Glomerular visceral epithelial cell (primary cell): ENCODE measurements around the gene NAV3.
A peak's percentile ranks its signal among the peaks of the same experiment; 100 is the strongest.

Experiments used
- DNase-seq: peaks from one replicate; pipeline ENCODE4 v3.0.0-alpha.2; 2016; ENCODE audit errors: extremely low spot score

NAV3 gene

DNA sequence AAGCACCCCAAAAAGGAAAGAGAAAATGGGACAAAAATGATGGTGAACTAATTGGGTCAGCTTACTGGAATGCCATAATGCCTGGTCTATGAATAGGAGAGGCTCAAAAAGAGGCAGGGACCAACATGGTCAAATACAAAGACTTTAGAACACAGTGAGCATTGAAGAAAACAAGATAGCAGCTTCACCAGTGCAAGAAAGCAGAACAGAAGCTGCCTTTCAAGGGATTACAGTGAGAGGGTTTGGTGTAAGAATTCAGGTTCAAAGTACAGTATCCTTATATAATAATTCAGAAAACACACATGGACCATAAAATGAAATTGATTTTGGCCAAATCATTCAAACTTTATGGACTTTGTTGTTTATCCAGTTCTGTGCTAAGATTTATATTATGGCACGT lies 162.1 kb downstream of the NAV3 start:
- DNase-seq, result no peak

DNA sequence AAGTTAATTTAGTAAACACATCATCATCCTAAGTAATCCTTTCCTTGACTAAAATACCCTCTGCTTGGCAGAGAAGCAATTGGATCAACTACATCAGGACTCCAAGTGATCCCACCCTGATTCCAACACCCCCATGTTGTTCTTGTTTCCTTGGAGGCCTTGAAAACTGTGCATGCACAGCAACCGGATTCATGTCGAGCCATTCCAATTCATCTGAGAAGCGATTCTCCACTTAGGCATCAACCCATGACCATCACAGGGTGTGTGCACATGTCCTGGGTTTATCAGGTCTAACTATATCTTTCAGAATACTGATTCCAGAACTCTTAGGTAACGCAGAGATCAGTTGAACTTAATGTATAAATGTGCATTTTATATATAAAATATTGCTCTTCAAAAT lies 163.0 kb downstream of the NAV3 start:
- no peak for DNase-seq

DNA sequence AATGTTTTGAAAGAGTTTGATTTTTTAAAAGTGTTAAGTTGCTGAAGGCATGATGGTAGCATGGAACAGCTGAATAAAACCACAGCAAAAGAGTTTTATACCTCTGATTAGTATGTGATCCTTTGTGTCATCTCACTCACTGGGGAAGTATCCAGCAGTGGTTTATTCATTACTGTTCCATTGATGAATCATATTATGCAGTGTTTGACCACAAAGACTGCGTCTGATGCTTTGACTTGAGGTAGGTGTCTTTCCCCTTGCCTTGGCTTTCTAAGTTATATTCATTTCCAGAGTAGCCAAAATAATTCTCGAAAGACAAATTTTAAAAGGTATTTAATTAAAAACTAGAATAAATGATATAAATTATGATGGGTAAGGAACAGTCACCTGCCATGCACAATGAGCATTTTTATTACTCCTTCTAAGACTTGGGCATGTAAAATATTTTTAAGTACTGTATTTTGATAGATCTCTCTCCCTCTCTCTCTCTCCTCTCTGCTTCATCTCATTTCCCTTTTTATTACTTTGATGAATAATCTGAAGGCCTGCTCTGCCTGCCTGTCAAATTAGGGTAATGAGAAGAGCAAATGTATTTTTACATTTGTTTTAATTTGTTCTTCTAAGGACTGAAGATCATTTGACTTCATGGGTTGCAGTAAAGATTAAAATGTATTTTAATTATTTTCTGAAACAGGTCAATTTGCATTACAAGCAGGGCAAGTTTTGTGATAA lies 164.9 kb downstream of the NAV3 start:
- DNase-seq, result peak; percentile 73

DNA sequence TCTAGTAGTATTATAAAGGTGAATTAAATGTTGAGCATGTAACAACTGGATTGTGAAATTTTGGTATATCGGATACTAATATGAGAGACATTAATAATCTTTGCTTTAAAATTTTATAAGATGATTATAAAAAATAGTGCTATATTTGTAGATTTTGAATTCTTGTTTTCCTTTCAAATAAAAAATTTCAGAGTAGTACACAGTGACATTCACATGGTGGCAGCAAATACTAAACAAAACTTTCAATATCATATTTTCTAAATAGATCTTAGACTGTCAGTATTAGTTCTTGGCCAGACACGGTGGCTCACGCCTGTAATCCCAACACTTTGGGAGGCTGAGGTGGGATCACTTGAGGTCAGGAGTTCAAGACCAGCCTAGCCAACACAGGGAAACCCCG lies 166.0 kb downstream of the NAV3 start:
- no peak for DNase-seq

DNA sequence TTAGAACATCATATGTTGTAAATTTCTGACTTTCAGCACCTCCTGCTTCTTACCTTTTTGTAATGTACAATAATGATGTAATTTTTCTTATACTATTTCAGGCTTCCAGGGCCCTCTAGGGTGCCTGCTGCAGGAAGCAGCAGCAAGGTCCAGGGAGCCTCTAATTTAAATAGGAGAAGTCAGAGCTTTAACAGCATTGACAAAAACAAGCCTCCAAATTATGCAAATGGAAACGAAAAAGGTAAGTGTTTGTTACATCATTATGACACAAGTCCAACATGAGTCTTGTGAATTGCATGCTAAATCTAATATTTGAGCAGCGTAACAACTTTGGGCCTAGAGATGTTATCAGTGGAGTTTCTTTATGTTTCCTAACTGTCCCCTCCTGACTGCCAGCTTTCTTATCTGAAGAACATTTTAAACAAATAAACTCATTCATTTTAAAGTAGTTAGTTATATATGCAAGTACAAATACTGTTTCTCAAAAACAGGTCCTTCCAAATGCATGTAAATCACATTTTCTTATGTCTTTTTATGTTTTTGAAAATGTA lies 167.6 kb downstream of the NAV3 start:
- DNase-seq, result no peak

DNA sequence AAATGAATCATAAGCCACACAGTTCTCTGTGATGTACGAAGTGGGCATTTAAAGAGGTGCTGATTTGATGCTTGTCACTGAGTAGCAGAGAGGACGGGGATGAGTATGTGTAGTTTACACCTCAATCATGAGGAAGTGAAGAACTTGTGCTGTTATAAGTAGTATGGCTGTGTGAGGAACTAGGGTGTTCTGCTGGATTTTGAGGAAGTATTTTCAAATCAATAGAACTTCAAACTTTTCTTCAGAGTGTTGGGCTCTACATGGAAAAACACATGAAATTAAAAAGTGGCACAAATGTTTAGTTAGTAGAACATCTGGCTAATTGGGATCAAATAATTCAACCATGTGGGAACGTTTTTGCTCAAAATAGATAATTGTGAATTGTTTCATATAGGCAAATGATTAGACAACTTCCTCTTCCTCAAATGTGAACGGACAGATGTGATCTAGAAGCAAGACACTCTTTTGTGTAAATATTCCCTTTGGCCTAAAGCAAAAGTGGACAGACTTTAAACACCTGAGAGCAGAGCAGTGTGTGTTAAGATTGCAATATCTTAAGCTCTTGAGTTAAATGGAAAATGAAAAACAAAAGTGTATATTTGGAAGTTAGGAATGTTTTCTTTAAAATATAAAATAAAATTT lies 168.5 kb downstream of the NAV3 start:
- no peak for DNase-seq

DNA sequence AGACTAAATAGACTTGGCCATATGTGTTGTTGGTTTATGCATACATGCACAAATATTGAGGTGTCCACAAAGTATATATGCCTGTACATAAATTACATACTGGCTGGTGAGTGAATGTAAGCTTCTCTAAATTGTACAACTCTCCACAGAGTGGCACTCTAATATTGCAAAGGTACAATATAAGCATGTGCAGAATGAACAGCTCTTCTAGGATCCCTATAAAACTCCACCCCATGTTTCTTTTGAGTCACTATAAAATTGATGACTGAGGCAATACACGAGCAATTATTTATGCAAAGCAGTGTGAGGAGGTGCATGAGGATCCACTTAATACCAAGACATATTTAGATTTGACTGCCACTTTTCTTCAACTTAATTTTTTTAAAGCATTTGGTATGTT lies 172.2 kb downstream of the NAV3 start:
- no peak for DNase-seq

DNA sequence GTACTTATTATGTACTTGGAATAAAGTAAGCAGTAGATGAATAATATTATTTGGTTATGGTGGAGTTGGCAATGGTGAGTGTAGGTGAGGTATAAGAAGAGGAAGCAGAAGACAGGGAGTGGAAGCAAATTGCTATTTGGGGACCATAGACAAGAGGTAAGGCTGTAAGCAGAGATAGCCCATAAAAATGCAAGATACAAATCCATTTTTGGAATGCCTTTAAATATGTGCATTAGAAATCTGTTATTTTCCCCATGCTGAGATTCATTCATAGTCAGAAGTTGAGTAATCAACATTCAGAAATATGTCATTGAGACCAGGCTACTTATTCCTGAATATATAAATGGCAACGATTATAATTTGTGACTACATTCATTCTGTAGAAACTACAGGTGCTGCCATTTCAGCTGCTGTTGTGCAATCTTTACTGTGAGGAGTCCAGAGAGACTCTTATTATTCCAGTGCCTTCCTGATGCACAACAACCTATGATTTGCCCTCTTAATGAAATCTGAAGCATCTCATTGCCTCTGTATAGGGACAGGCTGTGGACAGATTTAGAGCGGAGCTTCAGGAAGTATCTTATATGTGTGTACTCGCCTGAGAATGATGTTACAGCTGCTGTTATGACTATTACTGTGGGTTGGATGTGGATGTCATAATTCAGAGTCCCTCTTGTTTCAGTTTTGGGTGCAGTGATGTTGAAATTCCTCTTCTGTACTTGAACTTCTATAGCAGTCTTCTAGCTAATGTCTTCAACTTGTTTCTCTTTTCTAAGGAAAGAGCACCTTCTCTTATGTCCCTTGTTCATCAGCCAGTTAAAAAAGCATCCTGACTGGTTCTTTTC lies 173.8 kb downstream of the NAV3 start:
- no peak for DNase-seq

DNA sequence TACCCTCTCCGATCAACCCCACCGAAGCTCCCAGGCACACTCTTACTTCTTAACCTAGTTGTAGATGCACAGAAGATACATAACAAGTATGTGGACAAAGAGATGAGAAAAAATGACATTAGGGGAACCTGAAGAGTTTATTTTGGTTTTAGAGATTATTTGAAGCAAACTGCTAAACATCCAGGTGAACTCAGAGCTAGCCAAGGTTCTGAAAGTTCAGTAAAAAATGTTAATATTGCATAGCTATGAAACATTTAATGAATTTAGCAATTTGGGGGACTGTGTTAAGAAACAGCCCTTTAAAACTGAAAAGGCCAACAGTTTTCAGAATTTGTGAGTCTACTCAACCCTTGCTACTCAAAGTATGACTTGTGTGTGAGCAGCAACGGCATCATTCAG lies 174.4 kb downstream of the NAV3 start:
- DNase-seq, result no peak

DNA sequence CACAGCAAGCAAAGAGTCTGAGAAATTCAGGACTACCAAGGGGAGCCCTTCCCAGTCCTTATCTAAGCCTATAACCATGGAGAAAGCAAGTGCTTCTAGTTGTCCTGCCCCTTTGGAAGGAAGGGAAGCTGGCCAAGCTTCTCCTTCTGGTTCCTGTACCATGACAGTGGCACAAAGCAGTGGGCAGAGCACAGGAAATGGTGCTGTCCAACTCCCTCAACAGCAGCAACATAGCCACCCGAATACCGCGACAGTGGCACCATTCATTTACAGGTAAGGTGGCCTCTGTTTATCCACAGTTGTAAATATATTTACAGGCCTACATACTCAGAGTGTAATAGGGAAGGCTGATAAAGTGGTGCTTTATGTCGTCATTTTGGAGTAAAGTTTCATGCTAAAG lies 176.5 kb downstream of the NAV3 start:
- no peak for DNase-seq

DNA sequence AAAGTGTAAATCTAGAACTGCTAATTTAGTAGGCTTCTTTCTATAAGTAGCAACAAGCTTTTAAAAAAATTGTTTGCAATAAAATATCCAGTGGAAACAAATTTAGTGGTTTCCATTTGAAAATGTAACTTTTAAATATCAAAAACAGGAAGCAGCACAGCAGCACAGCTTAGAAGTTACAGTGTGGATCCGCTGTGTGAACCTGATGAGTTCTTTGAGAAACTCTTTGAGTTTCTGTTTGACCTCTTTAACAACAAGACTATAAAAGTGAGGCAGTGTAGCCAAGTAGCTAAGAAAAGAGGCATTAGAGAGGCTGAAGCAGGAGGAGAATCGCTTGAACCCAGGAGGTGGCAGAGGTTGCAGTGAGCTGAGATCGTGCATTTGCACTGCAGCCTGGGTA lies 178.3 kb downstream of the NAV3 start:
- DNase-seq, result no peak

DNA sequence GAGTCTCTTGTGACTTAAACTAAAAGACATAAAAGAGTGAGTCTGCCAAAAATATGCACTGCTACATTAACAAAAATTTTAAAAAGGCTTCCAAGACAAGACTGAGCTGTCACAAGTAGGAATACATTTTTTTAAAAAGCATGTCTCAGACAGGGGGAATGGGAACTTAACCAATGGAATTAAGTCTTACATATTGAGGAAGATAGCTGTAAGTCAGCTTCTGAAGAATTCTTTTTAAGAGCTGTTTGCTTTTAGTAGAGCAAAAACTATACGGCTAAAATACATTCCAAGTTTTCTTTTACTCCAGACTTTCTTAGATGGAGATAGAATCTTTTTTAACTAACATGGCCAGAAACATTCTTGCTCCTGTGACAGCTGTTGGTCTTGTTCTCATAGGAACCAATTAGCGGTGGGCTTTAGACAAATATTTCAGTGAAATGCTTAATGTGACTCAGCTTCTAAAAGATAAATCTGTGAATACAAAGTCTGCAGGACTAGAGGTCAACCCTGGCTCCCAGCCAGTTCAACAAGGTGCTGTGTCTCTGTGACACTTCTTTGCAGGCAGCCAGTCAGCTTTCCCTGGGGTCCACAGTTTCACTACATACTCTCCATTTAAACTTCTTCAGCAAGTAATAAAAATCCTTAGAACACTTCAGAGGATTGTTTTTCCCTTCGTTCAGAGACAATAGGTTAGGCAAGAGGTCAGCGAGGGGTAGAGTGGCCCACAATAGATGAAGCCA lies 187.6 kb downstream of the NAV3 start:
- no peak for DNase-seq

DNA sequence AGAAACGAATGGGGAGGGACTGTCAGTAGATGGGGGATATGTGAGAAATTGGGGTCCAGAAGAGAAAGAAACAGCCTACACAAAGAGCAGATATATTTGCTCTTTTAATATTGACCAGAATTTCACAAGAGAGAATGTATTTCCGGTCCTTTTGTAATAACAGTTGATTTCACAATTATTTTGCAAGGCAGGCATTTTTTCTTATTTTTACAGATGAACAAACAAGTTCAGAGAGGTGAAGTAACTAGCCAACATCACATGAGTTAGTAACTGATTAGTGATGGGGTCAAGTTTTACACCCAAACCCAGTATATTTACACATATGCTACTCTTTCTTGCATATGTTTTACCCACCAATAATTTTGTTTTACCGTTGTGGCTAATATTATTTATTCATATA lies 188.2 kb downstream of the NAV3 start:
- no peak for DNase-seq

DNA sequence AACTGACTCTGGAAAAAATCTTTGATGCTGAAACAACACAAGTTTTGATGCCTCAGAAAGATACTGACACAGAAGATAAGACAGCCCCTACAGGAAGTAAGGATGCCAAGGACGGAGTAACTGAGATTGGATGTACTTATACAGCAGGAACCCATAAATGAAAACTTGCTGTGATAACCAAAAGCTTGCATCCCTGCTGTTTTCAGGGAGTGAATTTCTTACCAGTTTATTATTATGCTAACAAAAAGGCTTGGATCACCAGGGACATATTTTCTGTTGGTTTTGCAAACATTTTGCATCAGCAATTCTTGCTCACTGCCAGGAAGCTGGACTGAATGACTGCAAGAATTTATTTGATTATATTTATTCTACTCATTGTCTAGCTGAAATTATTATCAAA lies 197.7 kb downstream of the NAV3 start:
- DNase-seq, result no peak

DNA sequence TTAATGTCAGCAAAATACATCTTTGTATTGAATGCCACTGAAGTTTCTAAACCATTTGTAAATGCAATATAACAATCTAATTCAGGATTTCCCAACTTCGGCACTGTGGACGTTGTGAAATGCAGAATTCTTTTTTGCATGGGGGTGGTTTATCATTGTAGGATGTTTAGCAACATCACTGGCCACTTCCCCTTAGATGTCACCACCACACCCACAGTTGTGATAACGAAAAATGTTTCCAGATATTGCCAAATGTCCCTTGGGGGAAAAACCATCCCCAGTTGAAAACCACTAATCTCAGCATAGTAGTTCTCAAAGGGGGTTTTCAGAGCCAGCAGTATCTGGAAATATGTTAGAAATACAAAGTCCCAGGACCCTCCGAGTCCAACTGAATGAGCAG lies 203.3 kb downstream of the NAV3 start:
- DNase-seq, result no peak

DNA sequence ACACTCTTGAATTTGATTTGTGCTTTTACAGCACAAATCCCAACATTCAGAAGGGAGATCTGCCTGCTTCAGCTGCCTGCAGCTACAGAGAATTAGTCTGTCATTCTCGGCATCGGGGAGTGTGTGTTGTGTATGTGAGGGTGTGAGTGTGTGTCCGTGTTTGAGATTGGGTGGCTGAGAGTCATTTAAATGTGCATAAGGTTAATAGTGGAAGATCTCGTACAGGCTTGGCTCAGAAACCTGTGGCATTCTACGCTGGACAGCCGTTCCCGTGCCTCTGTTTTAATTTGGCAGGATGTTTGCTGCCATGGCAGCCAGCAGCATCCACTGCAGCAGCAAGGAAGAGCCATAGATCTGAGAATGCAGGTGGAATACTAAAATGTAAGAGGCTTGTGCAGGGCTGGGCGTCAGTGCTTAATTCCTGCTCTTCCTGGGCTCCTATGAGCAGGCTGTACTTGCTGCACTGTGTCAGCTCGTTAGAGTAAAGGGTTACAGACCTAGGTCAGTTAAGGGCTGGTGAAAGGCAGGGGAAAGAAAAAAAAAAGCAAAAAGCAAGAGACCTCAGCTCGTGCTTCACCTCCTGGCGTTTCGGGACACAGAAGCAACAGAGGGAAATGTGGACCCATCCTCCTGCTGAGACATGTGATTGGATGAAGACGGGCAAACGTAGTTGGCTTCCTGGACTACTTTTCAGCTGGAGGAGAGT lies 205.4 kb downstream of the NAV3 start:
- DNase-seq, result no peak

DNA sequence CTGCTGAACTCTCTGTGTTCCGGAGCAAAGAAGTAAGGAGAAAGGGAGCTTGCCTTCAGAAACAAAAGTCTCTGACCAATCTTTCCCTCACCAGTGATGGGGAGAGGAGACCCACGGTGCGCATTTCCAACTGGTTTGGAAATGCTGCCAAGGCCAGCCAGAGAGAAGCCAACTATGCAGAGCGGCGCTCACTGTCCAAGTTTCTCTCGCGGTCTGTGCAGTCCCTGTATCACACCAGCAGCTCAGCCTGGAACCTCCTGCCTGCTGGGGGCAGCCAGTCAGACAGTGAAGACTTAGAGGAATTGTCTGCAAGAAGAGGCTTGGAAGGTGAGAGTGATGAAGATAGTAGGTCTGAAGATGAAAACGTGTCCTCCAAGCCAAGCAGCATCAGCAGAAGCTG lies 206.2 kb downstream of the NAV3 start:
- no peak for DNase-seq

DNA sequence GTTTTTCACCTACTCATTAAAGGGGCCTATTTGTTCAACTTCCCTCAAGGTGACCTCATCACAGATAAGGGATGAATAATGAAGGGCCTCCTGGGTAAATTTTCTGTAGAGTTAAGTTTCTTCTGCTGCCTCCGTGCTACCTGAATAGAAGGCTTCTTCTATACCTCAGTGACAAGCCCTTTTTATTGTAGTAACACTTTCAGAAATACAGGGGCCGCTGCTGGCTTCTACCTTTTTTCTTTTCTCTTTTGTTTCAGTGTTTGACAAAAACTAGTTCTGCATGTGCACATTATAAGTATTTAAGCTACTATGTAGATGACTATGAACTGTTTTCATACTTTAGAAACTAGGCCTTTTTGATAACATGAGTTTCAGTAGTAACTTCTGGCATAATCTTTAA lies 207.0 kb downstream of the NAV3 start:
- DNase-seq, result no peak

DNA sequence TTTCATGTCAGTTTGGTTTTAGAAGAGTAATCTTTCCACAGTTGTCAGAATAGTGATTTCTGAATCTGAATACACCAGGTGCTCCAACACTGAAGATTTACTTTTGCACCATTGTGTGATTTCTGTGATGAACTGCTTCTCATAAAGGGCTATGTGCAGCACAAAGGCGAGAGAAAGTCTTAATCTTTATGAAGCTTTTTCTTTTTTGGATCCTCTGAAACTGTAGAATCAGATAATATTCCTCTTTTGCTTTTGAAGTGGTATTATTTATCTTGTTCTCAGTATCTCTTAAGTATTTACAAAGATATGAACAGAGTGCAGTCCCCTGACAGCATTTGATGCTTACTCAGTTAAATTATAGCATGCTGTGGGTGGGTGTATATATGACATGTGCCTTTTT lies 207.8 kb downstream of the NAV3 start:
- no peak for DNase-seq

DNA sequence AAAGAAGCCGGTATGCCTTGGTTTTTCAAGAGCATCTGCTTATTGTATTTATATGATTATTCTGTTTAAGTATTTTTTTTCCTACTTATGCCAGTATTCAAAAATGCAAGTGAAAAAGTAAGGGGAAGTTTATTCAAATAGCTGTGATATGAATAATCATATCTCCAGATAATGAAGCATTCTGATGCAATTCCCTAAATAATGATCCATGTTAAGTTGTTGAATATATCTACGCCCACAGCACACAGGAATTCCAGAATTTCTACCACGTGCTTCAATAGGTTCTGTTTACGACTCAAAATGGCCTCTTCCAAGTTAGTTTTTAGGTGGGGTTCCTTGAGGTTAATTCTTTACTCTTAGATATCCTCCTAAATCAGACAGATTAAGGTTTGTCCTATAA lies 208.3 kb downstream of the NAV3 start:
- DNase-seq, result no peak

DNA sequence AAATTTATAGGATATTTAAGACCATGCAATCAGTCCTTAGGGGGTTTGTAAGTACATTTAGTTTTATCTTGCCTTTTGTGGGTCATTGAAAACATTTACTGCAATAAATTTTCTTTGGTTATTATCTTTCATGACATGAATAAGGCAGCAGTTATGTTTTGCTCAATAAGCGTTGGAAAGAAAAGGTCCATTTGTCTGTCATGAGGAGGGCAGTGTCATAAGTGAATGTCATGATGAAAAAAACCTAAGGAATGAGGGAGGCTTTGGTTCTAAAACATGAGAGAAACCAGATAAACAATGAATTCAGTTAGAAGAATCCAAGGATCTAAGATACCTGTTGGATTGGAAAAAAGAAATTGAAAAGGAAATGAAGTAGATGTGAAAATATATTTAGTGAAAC lies 209.4 kb downstream of the NAV3 start:
- no peak for DNase-seq
